GM12875 (cell line): Measurements from ENCODE around the gene KRT4.
"Not testable (repeated sequence)": the region's sequence is repeated elsewhere in the genome, so short reads cannot be mapped to it uniquely, and the experiment has no call there.

Experiments
- H3K4me3 ChIP-seq: one replicate; pipeline ENCODE4 v1.5.1; 2011; ENCODE audit warnings: low read depth, low read length, control low read depth
- CTCF ChIP-seq: IDR thresholded peaks from 2 replicates; pipeline ENCODE4 v1.5.1; 2011; ENCODE audit warnings: low read depth, mild to moderate bottlenecking, control low read depth, inconsistent platforms, low read length, moderate library complexity, borderline replicate concordance; ENCODE audit not compliant: insufficient read depth

The KRT4 gene

DNA sequence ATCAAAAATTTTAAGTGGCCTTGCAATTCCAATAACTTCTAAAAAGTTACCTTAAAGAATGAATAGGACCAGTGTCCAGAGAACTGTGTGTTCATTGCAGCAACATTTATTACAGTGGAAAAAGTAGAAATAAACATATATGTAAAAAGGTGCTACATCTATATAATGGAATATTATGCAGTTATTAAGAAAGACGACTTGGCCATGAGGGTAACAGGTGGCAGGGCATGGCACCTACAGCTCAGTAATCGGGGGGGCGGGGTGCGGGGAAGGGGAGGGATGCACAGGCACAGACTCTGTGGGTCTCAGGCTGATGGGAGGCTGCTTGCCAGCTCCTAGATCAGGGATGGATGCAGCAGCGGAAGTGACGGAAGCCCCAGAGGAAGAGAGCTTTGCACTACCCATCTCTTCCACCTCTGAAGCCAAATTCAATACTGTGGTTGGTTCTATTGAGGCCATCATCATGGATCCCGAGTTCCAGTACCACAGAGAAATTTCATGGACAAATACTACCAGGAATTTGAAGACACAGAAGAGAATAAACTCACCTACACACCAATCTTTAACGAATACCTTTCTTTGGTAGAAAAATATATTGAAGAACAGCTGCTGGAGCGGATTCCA is 50.8 kb downstream of the KRT4 start:
- no peak for TF ChIP-seq CTCF
- no peak overlapping the region for H3K4me3 ChIP-seq

GRCh38 chr12:52761802-52762201 is 52.1 kb downstream of the KRT4 start:
- no peak for TF ChIP-seq CTCF
- H3K4me3 ChIP-seq = no peak overlapping the region

DNA sequence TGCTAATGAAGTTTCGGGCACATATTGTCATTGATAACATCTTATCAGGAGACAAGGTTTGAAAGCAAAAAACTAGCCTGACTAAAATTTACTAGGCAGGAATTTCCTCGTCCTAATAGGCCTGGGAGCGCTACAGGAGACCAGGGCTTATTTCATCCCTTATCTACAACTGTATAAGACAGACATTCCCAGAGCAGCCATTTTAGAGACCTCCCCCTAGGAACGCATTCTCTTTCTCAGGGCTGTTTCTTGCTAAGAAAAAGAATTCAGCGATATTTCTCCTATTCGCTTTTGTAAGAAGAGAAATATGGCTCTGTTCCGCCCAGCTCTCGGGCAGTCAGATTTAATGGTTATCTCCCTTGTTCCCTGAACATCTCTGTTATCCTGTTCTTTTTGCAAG is 52.7 kb downstream of the KRT4 start:
- H3K4me3 ChIP-seq = not testable (repeated sequence)

GRCh38 chr12:52760623-52761022 is 53.3 kb downstream of the KRT4 start:
- no peak for TF ChIP-seq CTCF
- no peak overlapping the region for H3K4me3 ChIP-seq

DNA sequence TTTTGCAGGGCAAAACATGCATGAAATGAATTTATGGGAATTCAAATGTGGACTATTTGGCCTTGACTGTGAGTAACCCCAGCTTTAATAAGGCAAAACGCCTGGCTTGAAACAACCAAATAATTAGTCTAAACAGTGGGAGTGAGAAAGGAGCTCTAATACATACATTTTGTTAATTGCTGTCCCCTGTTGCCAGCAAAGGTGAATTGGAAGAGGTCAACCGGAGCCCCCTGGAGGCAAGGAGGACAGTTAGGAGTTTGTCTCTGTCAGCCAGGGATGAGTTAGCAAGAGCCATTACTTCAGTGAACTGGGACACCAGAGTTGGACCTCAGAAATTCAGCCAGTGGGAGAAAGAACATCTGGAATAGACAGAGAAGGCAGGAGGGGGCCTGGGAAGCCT is 54.2 kb downstream of the KRT4 start:
- no peak for TF ChIP-seq CTCF
- H3K4me3 ChIP-seq = no peak overlapping the region

GRCh38 chr12:52759218-52759617 is 54.7 kb downstream of the KRT4 start:
- no peak for TF ChIP-seq CTCF

GRCh38 chr12:52757449-52758176 is 56.3 kb downstream of the KRT4 start:
- H3K4me3 ChIP-seq = no peak overlapping the region

More at GRCh38 chr12:52759218-52759617, 54.7 kb downstream of the KRT4 start:
- H3K4me3 ChIP-seq = no peak overlapping the region

More at GRCh38 chr12:52757449-52758176, 56.3 kb downstream of the KRT4 start:
- no peak for TF ChIP-seq CTCF
